Measurements from ENCODE around the gene FAM170B.

FAM170B gene

DNA sequence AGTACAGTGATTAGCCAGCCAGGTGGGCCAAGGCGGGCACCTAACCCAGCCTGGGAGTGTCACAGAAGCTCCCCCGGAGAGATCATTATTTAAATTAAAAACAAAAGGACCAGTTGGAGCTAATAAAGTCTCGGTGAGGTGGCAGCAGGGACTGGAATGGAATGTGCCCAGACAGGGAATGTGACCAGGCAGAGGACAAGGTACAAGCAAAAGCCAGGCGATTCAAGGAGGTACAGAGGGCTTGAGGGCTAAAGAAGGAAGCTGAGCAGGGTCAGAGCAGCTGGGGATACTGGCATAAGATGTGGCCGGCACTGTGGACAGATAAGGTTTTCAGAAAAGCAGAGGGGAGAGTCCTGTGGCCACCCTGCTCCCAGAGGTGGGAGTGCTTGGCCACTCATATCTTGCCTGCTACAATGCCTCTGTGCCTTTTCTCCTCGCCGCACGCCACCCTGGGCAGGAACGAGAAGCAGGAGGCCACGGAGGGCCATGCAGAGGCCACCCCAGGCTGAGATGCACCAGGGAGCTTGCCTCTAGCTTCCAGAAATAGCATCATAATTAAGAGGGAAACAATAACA, 41.2 kb upstream of the FAM170B start:
- no peak overlapping the region for H3K4me3 ChIP-seq (ENCODE audit: low read depth, low read length)
- H3K4me1 ChIP-seq: peaks cover 14% of the 10 kb centered on the region

DNA sequence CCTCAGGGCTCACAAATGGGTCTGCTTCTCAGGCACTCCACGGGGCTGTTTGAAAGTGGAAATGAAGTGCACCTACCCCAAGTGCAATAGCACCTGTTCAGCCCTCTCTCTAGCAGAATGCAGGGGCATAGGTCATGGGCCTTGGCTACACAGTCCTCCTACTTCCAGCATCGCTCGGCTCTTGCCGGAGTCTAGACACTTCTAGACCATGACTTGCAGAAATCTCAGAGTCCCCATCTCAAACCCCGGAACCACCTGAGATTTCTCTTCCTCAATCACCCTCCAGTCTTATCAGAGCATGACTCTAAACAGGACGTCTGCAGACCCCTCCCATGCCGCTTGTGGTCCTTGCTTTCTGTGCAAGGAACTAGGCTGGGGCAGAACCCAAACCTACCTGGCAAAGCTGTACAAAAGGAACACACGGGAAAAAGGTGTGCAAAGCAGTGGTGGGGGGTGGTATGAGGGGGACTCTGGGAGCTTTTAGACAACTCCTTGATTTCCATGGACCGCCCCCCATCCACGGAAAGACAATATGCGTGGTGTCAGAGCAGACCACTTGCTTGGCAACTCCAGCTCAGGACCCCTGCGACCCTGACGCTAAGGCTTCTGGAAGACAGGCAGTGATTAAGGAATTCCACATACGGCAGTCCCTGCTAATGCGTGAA, 40.6 kb upstream of the FAM170B start:
- Histone ChIP-seq H3K27ac (no peak overlapping the region), H2AFZ (no peak overlapping the region), H3K9ac (no peak overlapping the region), H3K79me2 (peaks cover 45% of the 10 kb centered on the region), H3K4me3 (ENCODE audit: low read depth, low read length) (no peak overlapping the region), H3K4me1 (peaks cover 17% of the 10 kb centered on the region), H3K9me3 (ENCODE audit: control insufficient read depth, low read length) (no peaks in the 10 kb centered on the region), H3K4me2 (ENCODE audit: low read length) (no peak overlapping the region), H3K27me3 (ENCODE audit: control insufficient read depth, insufficient read depth, low read length) (no peaks in the 10 kb centered on the region), H3K36me3 (ENCODE audit: control insufficient read depth, insufficient read depth, low read length) (no peaks in the 10 kb centered on the region)
- no peak for TF ChIP-seq CTCF (IDR thresholded peaks at IDR 0.05)

More for the DNA sequence above, 41.2 kb upstream of the FAM170B start:
- TF ChIP-seq CTCF (IDR thresholded peaks at IDR 0.05): no peak
- peaks cover 49% of the 10 kb centered on the region for H3K79me2 ChIP-seq
- H3K9me3 ChIP-seq (ENCODE audit: control insufficient read depth, low read length): no peaks in the 10 kb centered on the region
- H3K9ac ChIP-seq: no peak overlapping the region
- no peak overlapping the region for H2AFZ ChIP-seq
- H3K4me2 ChIP-seq (ENCODE audit: low read length): no peak overlapping the region
- H3K36me3 ChIP-seq (ENCODE audit: control insufficient read depth, insufficient read depth, low read length): no peaks in the 10 kb centered on the region
- no peaks in the 10 kb centered on the region for H3K27me3 ChIP-seq (ENCODE audit: control insufficient read depth, insufficient read depth, low read length)
- no peak overlapping the region for H3K27ac ChIP-seq

DNA sequence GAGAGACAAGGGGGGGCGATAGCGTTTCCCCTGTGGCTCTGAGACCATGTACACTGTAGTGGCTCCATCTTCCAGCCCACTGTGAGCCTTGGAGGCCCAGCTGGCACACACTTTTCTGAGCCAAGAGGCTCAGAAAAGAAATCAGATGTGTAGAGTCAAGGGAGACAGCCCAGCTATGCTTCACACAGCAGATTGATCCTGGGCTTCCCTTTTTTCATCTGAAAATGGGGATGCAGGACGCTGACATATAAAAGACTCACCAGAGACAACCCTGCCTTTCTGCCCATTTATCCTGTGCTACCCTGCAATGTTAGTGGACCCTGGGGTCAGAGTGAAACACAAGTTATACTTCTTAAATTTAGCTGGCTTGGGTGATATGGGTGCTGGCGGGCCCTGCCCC, 40.0 kb upstream of the FAM170B start:
- Histone ChIP-seq H3K4me2 (ENCODE audit: low read length) (no peak overlapping the region), H3K4me1 (peaks cover 17% of the 10 kb centered on the region), H3K4me3 (ENCODE audit: low read depth, low read length) (no peak overlapping the region), H3K27ac (no peak overlapping the region), H3K9ac (no peak overlapping the region), H3K79me2 (peaks cover 43% of the 10 kb centered on the region), H3K27me3 (ENCODE audit: control insufficient read depth, insufficient read depth, low read length) (no peaks in the 10 kb centered on the region), H3K9me3 (ENCODE audit: control insufficient read depth, low read length) (no peaks in the 10 kb centered on the region), H2AFZ (no peak overlapping the region), H3K36me3 (ENCODE audit: control insufficient read depth, insufficient read depth, low read length) (no peaks in the 10 kb centered on the region)
- TF ChIP-seq CTCF (IDR thresholded peaks at IDR 0.05): no peak

- peaks cover 38% of the 10 kb centered on the region for H3K79me2 ChIP-seq
- H3K36me3 ChIP-seq (ENCODE audit: control insufficient read depth, insufficient read depth, low read length): no peaks in the 10 kb centered on the region
- no peak overlapping the region for H3K27ac ChIP-seq
- H3K9ac ChIP-seq: no peak overlapping the region
- no peak overlapping the region for H2AFZ ChIP-seq
- peaks cover 17% of the 10 kb centered on the region for H3K4me1 ChIP-seq
- no peaks in the 10 kb centered on the region for H3K9me3 ChIP-seq (ENCODE audit: control insufficient read depth, low read length)
- no peaks in the 10 kb centered on the region for H3K27me3 ChIP-seq (ENCODE audit: control insufficient read depth, insufficient read depth, low read length)
- H3K4me3 ChIP-seq (ENCODE audit: low read depth, low read length): no peak overlapping the region
- no peak for TF ChIP-seq CTCF (IDR thresholded peaks at IDR 0.05)
- H3K4me2 ChIP-seq (ENCODE audit: low read length): no peak overlapping the region
Measured at GRCh38 chr10:49173201-49173772, 39.5 kb upstream of the FAM170B start.

Data from parathyroid adenoma (tissue), 2 donors.